ENCODE measurements around the gene SDCBP2. TPM values are rescaled to one million over a fixed set of nuclear protein-coding genes. Genes with fewer than 3 reads are reported as not detected.

SDCBP2 gene
- total and polyA plus RNA-seq, 2 of the 13 experiments (the other 11 are each of a cell fraction or from before 2014, with no cell fraction given), result 1.2 to 2.4 TPM

DNA sequence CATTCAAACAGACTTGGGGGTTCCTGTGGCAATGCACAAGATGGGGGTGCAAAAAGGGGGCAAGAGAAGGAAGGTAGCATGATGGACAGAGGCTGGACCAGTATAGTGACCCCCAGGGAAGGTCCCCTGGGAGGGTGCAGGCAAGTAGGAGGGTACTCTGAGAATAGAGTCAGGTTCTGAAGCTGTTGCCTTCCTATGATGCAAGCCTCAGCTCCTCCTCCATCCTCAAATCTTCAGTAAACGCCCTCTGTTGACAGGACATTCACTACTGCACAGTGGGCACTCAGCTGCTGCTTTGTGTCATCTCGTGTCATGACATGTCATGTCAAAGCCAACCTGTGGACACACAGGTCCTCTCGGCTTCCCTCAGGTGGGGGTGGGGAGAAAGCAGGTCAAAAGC lies 5.8 kb upstream of the SDCBP2 start (continued):
- TF ChIP-seq ZNF710 (CRISPR knock-in tag; IDR thresholded peaks at IDR 0.05; ENCODE audit: borderline replicate concordance), result no peak
- TF ChIP-seq, protein P1, sequence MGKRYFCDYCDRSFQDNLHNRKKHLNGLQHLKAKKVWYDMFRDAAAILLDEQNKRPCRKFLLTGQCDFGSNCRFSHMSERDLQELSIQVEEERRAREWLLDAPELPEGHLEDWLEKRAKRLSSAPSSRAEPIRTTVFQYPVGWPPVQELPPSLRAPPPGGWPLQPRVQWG (CRISPR knock-in tag; IDR thresholded peaks at IDR 0.05; ENCODE audit: borderline replicate concordance, low read depth), result no peak
- TF ChIP-seq, protein P2, sequence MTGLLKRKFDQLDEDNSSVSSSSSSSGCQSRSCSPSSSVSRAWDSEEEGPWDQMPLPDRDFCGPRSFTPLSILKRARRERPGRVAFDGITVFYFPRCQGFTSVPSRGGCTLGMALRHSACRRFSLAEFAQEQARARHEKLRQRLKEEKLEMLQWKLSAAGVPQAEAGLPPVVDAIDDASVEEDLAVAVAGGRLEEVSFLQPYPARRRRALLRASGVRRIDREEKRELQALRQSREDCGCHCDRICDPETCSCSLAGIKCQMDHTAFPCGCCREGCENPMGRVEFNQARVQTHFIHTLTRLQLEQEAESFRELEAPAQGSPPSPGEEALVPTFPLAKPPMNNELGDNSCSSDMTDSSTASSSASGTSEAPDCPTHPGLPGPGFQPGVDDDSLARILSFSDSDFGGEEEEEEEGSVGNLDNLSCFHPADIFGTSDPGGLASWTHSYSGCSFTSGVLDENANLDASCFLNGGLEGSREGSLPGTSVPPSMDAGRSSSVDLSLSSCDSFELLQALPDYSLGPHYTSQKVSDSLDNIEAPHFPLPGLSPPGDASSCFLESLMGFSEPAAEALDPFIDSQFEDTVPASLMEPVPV (CRISPR knock-in tag; IDR thresholded peaks at IDR 0.05), result no peak
- no peak for TF ChIP-seq GATA4 (IDR thresholded peaks at IDR 0.05; ENCODE audit: borderline replicate concordance, low read depth)
- TF ChIP-seq KDM6A (CRISPR knock-in tag; IDR thresholded peaks at IDR 0.05; ENCODE audit: low read depth), result no peak
- TF ChIP-seq EHMT2 (IDR thresholded peaks at IDR 0.05; ENCODE audit: borderline replicate concordance, low read depth, low read length), result no peak
- TF ChIP-seq, protein P3, sequence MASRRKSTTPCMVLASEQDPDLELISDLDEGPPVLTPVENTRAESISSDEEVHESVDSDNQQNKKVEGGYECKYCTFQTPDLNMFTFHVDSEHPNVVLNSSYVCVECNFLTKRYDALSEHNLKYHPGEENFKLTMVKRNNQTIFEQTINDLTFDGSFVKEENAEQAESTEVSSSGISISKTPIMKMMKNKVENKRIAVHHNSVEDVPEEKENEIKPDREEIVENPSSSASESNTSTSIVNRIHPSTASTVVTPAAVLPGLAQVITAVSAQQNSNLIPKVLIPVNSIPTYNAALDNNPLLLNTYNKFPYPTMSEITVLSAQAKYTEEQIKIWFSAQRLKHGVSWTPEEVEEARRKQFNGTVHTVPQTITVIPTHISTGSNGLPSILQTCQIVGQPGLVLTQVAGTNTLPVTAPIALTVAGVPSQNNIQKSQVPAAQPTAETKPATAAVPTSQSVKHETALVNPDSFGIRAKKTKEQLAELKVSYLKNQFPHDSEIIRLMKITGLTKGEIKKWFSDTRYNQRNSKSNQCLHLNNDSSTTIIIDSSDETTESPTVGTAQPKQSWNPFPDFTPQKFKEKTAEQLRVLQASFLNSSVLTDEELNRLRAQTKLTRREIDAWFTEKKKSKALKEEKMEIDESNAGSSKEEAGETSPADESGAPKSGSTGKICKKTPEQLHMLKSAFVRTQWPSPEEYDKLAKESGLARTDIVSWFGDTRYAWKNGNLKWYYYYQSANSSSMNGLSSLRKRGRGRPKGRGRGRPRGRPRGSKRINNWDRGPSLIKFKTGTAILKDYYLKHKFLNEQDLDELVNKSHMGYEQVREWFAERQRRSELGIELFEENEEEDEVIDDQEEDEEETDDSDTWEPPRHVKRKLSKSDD (CRISPR knock-in tag; IDR thresholded peaks at IDR 0.05; ENCODE audit: low read depth), result 0 out of 2 replicates have a peak, but pooled peaks have one; percentile 69
- TF ChIP-seq TRIM24 (CRISPR knock-in tag; IDR thresholded peaks at IDR 0.05), result no peak
- TF ChIP-seq ZNF713 (CRISPR knock-in tag; IDR thresholded peaks at IDR 0.05), result no peak
- no peak for TF ChIP-seq KLF9 (CRISPR knock-in tag; IDR thresholded peaks at IDR 0.05; ENCODE audit: low read depth)
- TF ChIP-seq, protein P4, sequence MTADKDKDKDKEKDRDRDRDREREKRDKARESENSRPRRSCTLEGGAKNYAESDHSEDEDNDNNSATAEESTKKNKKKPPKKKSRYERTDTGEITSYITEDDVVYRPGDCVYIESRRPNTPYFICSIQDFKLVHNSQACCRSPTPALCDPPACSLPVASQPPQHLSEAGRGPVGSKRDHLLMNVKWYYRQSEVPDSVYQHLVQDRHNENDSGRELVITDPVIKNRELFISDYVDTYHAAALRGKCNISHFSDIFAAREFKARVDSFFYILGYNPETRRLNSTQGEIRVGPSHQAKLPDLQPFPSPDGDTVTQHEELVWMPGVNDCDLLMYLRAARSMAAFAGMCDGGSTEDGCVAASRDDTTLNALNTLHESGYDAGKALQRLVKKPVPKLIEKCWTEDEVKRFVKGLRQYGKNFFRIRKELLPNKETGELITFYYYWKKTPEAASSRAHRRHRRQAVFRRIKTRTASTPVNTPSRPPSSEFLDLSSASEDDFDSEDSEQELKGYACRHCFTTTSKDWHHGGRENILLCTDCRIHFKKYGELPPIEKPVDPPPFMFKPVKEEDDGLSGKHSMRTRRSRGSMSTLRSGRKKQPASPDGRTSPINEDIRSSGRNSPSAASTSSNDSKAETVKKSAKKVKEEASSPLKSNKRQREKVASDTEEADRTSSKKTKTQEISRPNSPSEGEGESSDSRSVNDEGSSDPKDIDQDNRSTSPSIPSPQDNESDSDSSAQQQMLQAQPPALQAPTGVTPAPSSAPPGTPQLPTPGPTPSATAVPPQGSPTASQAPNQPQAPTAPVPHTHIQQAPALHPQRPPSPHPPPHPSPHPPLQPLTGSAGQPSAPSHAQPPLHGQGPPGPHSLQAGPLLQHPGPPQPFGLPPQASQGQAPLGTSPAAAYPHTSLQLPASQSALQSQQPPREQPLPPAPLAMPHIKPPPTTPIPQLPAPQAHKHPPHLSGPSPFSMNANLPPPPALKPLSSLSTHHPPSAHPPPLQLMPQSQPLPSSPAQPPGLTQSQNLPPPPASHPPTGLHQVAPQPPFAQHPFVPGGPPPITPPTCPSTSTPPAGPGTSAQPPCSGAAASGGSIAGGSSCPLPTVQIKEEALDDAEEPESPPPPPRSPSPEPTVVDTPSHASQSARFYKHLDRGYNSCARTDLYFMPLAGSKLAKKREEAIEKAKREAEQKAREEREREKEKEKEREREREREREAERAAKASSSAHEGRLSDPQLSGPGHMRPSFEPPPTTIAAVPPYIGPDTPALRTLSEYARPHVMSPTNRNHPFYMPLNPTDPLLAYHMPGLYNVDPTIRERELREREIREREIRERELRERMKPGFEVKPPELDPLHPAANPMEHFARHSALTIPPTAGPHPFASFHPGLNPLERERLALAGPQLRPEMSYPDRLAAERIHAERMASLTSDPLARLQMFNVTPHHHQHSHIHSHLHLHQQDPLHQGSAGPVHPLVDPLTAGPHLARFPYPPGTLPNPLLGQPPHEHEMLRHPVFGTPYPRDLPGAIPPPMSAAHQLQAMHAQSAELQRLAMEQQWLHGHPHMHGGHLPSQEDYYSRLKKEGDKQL (CRISPR knock-in tag; IDR thresholded peaks at IDR 0.05; ENCODE audit: low read depth), result no peak
- TF ChIP-seq ZNF337 (CRISPR knock-in tag; IDR thresholded peaks at IDR 0.05; ENCODE audit: borderline replicate concordance, low read depth), result no peak
- no peak for TF ChIP-seq ELF3 (CRISPR knock-in tag; IDR thresholded peaks at IDR 0.05)
- no peak for TF ChIP-seq FOXP1 (IDR thresholded peaks at IDR 0.05)
- no peak for TF ChIP-seq FOXP1 (CRISPR knock-in tag; IDR thresholded peaks at IDR 0.05)
- TF ChIP-seq GLI4 (CRISPR knock-in tag; IDR thresholded peaks at IDR 0.05; ENCODE audit: borderline replicate concordance), result no peak
